ENCODE measurements around the gene PBX3.

DNA sequence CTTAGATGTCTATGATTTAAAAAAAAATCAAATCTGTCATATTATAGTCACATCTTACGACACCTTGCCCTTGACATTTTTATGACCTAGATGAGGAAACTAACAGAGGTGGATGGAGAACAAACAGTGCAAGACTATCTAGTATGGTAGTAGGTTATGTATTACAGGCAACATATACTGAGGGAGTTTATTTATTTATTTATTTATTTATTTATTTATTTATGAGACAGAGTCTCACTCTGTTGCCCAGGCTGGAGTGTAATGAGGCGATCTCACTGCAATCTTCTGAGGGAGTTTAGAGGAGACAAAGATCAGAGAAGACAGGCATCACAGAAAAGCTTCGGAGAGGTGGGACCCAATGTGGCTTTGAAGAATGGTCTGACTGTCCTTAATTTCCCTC lies 4.5 kb upstream of the PBX3 start:
- TF ChIP-seq, protein P1, sequence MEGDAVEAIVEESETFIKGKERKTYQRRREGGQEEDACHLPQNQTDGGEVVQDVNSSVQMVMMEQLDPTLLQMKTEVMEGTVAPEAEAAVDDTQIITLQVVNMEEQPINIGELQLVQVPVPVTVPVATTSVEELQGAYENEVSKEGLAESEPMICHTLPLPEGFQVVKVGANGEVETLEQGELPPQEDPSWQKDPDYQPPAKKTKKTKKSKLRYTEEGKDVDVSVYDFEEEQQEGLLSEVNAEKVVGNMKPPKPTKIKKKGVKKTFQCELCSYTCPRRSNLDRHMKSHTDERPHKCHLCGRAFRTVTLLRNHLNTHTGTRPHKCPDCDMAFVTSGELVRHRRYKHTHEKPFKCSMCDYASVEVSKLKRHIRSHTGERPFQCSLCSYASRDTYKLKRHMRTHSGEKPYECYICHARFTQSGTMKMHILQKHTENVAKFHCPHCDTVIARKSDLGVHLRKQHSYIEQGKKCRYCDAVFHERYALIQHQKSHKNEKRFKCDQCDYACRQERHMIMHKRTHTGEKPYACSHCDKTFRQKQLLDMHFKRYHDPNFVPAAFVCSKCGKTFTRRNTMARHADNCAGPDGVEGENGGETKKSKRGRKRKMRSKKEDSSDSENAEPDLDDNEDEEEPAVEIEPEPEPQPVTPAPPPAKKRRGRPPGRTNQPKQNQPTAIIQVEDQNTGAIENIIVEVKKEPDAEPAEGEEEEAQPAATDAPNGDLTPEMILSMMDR (IDR thresholded peaks at IDR 0.05) = no peak
- TF ChIP-seq POLR2A (IDR thresholded peaks at IDR 0.05) = no peak

Data from ovary (tissue), 3 donors.